NT2/D1 (cell line): ENCODE measurements around the gene THBS3.
A peak's percentile ranks its signal among the peaks of the same experiment; 100 is the strongest.
"Not testable (repeated sequence)": the region's sequence is repeated elsewhere in the genome, so short reads cannot be mapped to it uniquely, and the experiment has no call there.

Source experiments
- DNase-seq: peaks from one replicate; pipeline ENCODE4 v3.0.0-alpha.2; 2011; ENCODE audit warnings: low read depth, low spot score
- H3K27me3 ChIP-seq: 2 replicates; pipeline ENCODE4 v1.6.0; 2011; ENCODE audit warnings: mild to moderate bottlenecking; ENCODE audit not compliant: insufficient read length, insufficient read depth
- H3K36me3 ChIP-seq: 2 replicates; pipeline ENCODE4 v1.6.1; 2011; ENCODE audit warnings: mild to moderate bottlenecking, low read length, mixed read lengths; ENCODE audit not compliant: insufficient read depth, insufficient read length
- H3K4me1 ChIP-seq: 2 replicates; pipeline ENCODE4 v1.5.1; 2011; ENCODE audit not compliant: insufficient read depth, insufficient read length
- H3K4me3 ChIP-seq: 2 replicates; pipeline ENCODE4 v1.5.1; 2011; ENCODE audit warnings: low read depth; ENCODE audit not compliant: insufficient read length
- H3K9ac ChIP-seq: 2 replicates; pipeline ENCODE4 v1.6.0; 2011; ENCODE audit warnings: low read depth; ENCODE audit not compliant: insufficient read length
- H3K9me3 ChIP-seq: 2 replicates; pipeline ENCODE4 v1.5.1; 2011; ENCODE audit warnings: mild to moderate bottlenecking, low read length; ENCODE audit not compliant: insufficient read depth
- SUZ12 ChIP-seq: IDR thresholded peaks from 2 replicates; pipeline ENCODE4 v1.6.1; 2011; ENCODE audit not compliant: insufficient read length, insufficient read depth; ENCODE audit errors: extremely low read depth
- YY1 ChIP-seq: IDR thresholded peaks from 2 replicates; pipeline ENCODE4 v1.6.1; 2011; ENCODE audit not compliant: insufficient read length, insufficient read depth
- ZNF274 ChIP-seq: IDR thresholded peaks from 2 replicates; pipeline ENCODE4 v1.6.1; 2011; ENCODE audit warnings: mild to moderate bottlenecking, low read depth, low read length

THBS3 gene

DNA sequence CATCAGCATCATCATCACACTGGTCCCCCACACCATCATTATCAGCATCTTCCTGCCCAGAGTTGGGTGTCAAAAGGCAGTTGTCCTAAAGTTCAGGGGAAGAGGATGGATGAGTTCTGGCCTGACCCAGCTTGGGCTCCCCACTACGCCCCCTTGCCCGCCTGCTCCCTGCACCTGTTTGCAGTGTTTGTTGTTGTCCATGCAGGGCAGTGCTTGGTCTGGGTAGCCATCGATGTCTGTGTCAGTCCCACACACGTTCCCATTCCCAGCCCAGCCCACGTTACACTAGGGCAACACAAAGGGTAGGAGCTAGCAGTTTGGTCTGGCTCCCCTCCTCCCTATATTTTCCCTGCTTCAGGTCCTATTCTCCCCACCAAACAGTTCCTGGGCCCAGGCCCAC lies 6.8 kb downstream of the THBS3 start:
- Histone ChIP-seq H3K27me3 (no peaks in the 10 kb centered on the region), H3K9me3 (no peaks in the 10 kb centered on the region), H3K9ac (no peak overlapping the region), H3K36me3 (peaks cover 92% of the 10 kb centered on the region), H3K4me3 (no peak overlapping the region), H3K4me1 (peaks cover 24% of the 10 kb centered on the region)
- no peak for DNase-seq
- no peak for TF ChIP-seq YY1
- TF ChIP-seq ZNF274: no peak
- TF ChIP-seq SUZ12: no peak

DNA sequence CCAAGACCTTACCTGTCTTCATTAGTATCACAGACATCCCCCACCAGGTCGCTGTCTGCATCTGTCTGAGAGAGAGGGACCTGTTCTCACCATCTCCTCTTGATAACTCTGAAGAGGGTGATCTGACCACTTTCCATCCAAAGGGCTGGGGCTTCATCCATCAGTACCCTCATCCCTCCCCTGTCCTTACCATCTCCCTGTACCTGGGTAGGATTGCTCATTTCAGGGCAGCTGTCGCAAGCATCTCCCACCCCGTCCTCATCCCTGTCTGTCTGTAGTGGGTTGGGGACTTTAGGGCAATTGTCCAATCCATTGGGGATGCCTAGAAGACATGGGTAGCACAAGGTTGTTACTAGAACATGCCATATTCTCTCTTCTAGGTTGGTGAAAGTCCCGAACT lies 7.9 kb downstream of the THBS3 start:
- TF ChIP-seq YY1 (no peak), SUZ12 (no peak), ZNF274 (no peak)
- H3K9ac ChIP-seq: no peak overlapping the region
- H3K9me3 ChIP-seq: no peaks in the 10 kb centered on the region
- no peak overlapping the region for H3K4me3 ChIP-seq
- no peaks in the 10 kb centered on the region for H3K27me3 ChIP-seq
- DNase-seq: no peak
- peaks cover 22% of the 10 kb centered on the region for H3K4me1 ChIP-seq
- peaks cover 92% of the 10 kb centered on the region for H3K36me3 ChIP-seq

DNA sequence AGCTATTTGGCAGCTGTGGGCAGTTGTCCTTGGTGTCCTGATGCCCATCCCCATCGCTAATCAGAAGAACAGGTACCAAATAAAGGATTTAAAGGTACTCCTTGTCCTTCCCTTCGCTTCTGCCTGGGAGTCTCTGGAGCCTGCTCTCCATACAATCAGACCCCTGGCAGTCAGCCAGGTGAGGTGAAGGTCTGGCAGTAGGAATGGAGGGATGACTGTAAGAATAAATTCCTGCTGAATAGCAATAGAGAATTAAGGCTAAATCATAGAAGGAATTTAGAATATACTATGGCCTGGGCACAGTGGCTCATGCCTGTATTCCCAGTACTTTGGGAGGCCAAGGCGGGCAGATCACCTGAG lies 9.2 kb downstream of the THBS3 start:
- no peaks in the 10 kb centered on the region for H3K27me3 ChIP-seq
- H3K4me3 ChIP-seq: no peak overlapping the region
- TF ChIP-seq ZNF274: no peak
- no peak for TF ChIP-seq YY1
- TF ChIP-seq SUZ12: no peak
- H3K9ac ChIP-seq: peak overlapping the region; percentile 4
- no peaks in the 10 kb centered on the region for H3K9me3 ChIP-seq
- peaks cover 22% of the 10 kb centered on the region for H3K4me1 ChIP-seq
- H3K36me3 ChIP-seq: peaks cover 80% of the 10 kb centered on the region
- no peak for DNase-seq

- H3K27me3 ChIP-seq: no peaks in the 10 kb centered on the region
- H3K9me3 ChIP-seq: no peaks in the 10 kb centered on the region
- H3K4me1 ChIP-seq: peaks cover 22% of the 10 kb centered on the region
- TF ChIP-seq SUZ12 (no peak), ZNF274 (no peak), YY1 (no peak)
- H3K36me3 ChIP-seq: peaks cover 75% of the 10 kb centered on the region
- no peak overlapping the region for H3K4me3 ChIP-seq
- DNase-seq: no peak
- peak overlapping the region; percentile 96 for H3K9ac ChIP-seq
These were observed 9.7 kb downstream of the THBS3 start for GRCh38 chr1:155197901-155198546.

DNA sequence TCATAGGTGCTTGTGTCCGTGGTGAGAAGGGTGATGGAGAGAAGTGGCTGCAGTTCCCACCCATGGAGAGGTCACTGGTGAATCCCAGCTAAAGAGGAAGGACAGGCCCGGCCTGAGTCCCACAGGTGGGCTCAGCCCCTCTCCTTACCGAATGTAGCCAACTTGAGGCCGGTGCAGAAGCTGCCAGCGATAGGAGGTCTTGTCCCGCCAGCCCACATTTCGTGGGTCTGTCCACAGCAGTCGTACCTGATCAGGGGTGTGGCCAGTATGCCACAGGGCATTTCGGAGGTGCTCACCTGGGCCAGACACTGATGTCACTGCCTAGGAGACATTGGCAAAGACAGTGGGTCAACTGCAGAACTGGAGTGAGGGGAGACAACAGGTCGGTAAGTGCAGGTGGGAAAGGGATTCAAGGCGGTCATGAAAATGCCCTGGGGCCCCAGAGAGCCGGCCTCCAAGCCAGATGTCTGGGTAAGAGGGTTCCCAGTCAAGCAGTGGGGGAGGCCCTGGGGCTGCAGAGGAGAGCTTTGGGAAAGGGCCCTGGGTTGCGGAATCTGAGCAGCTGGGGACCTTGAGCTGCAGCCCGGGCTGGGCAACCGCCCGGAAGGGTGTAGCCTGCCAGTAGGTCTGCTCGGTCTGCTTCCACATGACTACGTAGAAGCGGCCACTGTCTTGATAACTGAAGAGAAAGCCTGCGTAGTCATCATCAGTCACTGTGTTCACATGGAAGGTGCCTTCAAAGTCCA lies 10.6 kb downstream of the THBS3 start:
- TF ChIP-seq SUZ12 (no peak), ZNF274 (no peak), YY1 (no peak)
- peak overlapping the region; percentile 91 for H3K4me3 ChIP-seq
- H3K9ac ChIP-seq: peak overlapping the region; percentile 96
- no peak for DNase-seq
- no peaks in the 10 kb centered on the region for H3K9me3 ChIP-seq
- H3K27me3 ChIP-seq: no peaks in the 10 kb centered on the region
- peaks cover 65% of the 10 kb centered on the region for H3K36me3 ChIP-seq
- H3K4me1 ChIP-seq: peaks cover 28% of the 10 kb centered on the region

GRCh38 chr1:155196103-155196892 lies 11.4 kb downstream of the THBS3 start:
- Histone ChIP-seq H3K4me1 (peaks cover 29% of the 10 kb centered on the region), H3K27me3 (no peaks in the 10 kb centered on the region), H3K4me3 (peak overlapping the region; percentile 91), H3K36me3 (peaks cover 57% of the 10 kb centered on the region), H3K9ac (peak overlapping the region; percentile 96), H3K9me3 (no peaks in the 10 kb centered on the region)
- TF ChIP-seq SUZ12 (no peak), ZNF274 (no peak), YY1 (no peak)
- DNase-seq: peak; percentile 100

GRCh38 chr1:155195201-155196102 lies 12.2 kb downstream of the THBS3 start:
- no peaks in the 10 kb centered on the region for H3K27me3 ChIP-seq
- H3K9ac ChIP-seq: peak overlapping the region; percentile 96
- TF ChIP-seq YY1 (no peak), SUZ12 (no peak), ZNF274 (no peak)
- no peak for DNase-seq
- H3K4me1 ChIP-seq: peaks cover 26% of the 10 kb centered on the region
- no peaks in the 10 kb centered on the region for H3K9me3 ChIP-seq
- peaks cover 49% of the 10 kb centered on the region for H3K36me3 ChIP-seq
- peak overlapping the region; percentile 91 for H3K4me3 ChIP-seq

DNA sequence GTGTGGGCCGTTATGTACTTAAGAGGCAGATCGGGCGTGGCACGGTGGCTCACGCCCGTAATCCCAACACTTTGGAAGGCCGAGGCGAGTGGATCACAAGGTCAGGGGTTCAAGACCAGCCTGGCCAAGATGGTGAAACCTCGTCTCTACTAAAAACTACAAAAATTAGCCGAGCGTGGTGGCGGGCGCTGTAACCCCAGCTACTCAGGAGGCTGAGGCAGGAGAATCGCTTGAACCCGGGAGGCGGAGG lies 13.8 kb downstream of the THBS3 start:
- H3K27me3 ChIP-seq, H3K9me3 ChIP-seq, DNase-seq: not testable (repeated sequence)
- H3K9ac ChIP-seq: peak overlapping the region; percentile 98
- peak overlapping the region; percentile 91 for H3K4me3 ChIP-seq
- peaks cover 37% of the 10 kb centered on the region for H3K36me3 ChIP-seq
- peaks cover 26% of the 10 kb centered on the region for H3K4me1 ChIP-seq
